ENCODE results near the gene ZRANB2.
A peak's percentile ranks its signal among the peaks of the same experiment; 100 is the strongest.

ZRANB2 gene

GRCh38 chr1:71080739-71081696, at the start of gene ZRANB2:
ZRANB2 (minus strand) TSS chr1:71081035; CDS start chr1:71080995, 40 bp downstream.
- peak; percentile 77 for DNase-seq (ENCODE audit: low read depth)

GRCh38 chr1:71128060-71128459, 47.2 kb upstream of the ZRANB2 start:
- no peak for DNase-seq (ENCODE audit: low read depth)

GRCh38 chr1:71118086-71118485, 37.3 kb upstream of the ZRANB2 start:
- no peak for DNase-seq (ENCODE audit: low read depth)

- no peak for DNase-seq (ENCODE audit: low read depth)
Measured at GRCh38 chr1:71116729-71117128, 35.9 kb upstream of the ZRANB2 start.

GRCh38 chr1:71106658-71107322, 26.0 kb upstream of the ZRANB2 start:
- no peak for DNase-seq (ENCODE audit: low read depth)

GRCh38 chr1:71104417-71104816, 23.6 kb upstream of the ZRANB2 start:
- DNase-seq (ENCODE audit: low read depth) = no peak

GRCh38 chr1:71101839-71102376, 21.1 kb upstream of the ZRANB2 start:
- DNase-seq (ENCODE audit: low read depth) = no peak

GRCh38 chr1:71097428-71097827, 16.6 kb upstream of the ZRANB2 start:
- DNase-seq (ENCODE audit: low read depth) = no peak

GRCh38 chr1:71094913-71095312, 14.1 kb upstream of the ZRANB2 start:
- DNase-seq (ENCODE audit: low read depth) = no peak

GRCh38 chr1:71093938-71094337, 13.1 kb upstream of the ZRANB2 start:
- no peak for DNase-seq (ENCODE audit: low read depth)

- DNase-seq (ENCODE audit: low read depth) = no peak
Measured at GRCh38 chr1:71089536-71090270, 8.9 kb upstream of the ZRANB2 start.

- DNase-seq (ENCODE audit: low read depth) = no peak
Measured at GRCh38 chr1:71088645-71089287, 7.9 kb upstream of the ZRANB2 start.

- no peak for DNase-seq (ENCODE audit: low read depth)
Measured at GRCh38 chr1:71087713-71088112, 6.9 kb upstream of the ZRANB2 start.

- DNase-seq (ENCODE audit: low read depth) = no peak
Measured at GRCh38 chr1:71087060-71087459, 6.2 kb upstream of the ZRANB2 start.

- DNase-seq (ENCODE audit: low read depth) = no peak
Measured at GRCh38 chr1:71086331-71086730, 5.5 kb upstream of the ZRANB2 start.

GRCh38 chr1:71083271-71083670, 2.4 kb upstream of the ZRANB2 start:
- no peak for DNase-seq (ENCODE audit: low read depth)

- no peak for DNase-seq (ENCODE audit: low read depth)
Measured at GRCh38 chr1:71081697-71082080, 854 bp upstream of the ZRANB2 start.

- DNase-seq (ENCODE audit: low read depth) = no peak
Measured at GRCh38 chr1:71080230-71080738, 551 bp downstream of the ZRANB2 start.

GRCh38 chr1:71074681-71075080, 6.2 kb downstream of the ZRANB2 start:
- no peak for DNase-seq (ENCODE audit: low read depth)

- DNase-seq (ENCODE audit: low read depth) = no peak
Measured at GRCh38 chr1:71072273-71072672, 8.6 kb downstream of the ZRANB2 start.

GRCh38 chr1:71071720-71072119, 9.1 kb downstream of the ZRANB2 start:
- no peak for DNase-seq (ENCODE audit: low read depth)

Measured in stimulated activated CD8-positive, alpha-beta memory T cell treated with anti-CD3 and anti-CD28 coated beads, Interleukin-4, amount 100 ng/mL, for 24 hours (primary cell).